ENCODE data around the gene IL23R. TPM values are rescaled to one million over a fixed set of nuclear protein-coding genes. Genes with fewer than 3 reads are reported as not detected.
"Not testable (repeated sequence)": the region's sequence is repeated elsewhere in the genome, so short reads cannot be mapped to it uniquely, and the experiment has no call there.

Gene IL23R
- total RNA-seq, 2 experiments from 2014 or later: 0.08 to 0.14 TPM

DNA sequence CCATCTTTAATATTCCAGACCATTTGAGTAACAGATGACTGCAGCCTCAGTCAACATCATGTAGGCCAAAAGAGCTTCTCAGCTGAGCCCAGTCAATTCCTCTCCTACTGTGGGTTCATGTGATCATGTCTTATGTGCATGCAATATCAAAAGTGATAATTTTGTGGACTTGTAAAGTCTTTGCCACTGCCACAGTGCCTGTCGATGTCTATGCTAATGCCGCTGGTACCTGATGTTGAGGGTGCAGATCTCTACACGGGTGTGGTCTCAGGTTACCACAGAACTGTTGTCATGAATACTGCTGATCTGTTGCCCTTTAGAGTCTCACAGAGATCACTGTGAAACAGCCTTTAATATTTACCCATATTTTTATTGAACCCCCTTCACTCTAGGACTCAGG lies 20.2 kb upstream of the IL23R start:
- no peak for DNase-seq
- peaks cover 57% of the 10 kb centered on the region for H3K4me1 Mint-ChIP-seq (ENCODE audit: low read depth)
- CTCF ChIA-PET: interaction anchor here (3.4 kb wide), 1 partner anchor 67 kb away, joined by 24 read pairs; no protein-coding TSS in a partner anchor

DNA sequence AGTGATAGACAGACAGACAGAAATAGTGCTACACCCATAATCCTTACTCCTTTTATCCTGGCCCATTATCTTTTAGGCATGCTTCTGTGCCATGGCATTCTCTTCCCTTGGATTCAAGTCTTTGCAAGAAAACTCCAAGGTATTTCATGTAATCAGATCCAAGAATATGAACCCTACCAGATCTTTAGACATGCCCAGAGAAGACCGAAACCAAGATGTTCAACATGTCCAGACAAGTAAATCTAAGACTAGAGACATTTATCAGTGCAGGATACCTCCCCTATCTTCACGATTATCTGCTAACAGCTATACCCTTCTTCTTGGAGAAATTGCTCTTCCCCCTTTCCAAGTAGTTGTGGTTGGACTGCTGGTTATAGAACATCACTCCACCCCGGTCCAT lies 19.7 kb upstream of the IL23R start:
- no peak overlapping the region for H3K4me3 Mint-ChIP-seq
- H3K36me3 Mint-ChIP-seq (ENCODE audit: low read depth): no peaks in the 10 kb centered on the region
- POLR2A ChIA-PET: interaction anchor here (0.6 to 1.0 kb wide), 2 partner anchors 67 to 373 kb away, joined by 3 read pairs; no protein-coding TSS in a partner anchor
- Histone ChIP-seq H3K36me3 (ENCODE audit: insufficient read depth, low read length) (no peaks in the 10 kb centered on the region), H3K4me3 (ENCODE audit: low read length) (no peak overlapping the region), H3K9me3 (ENCODE audit: control insufficient read depth in 1 of 2, insufficient read depth in 1 of 2, low read length in 2 of 2) (no peaks in the 10 kb centered on the region), H3K4me1 (ENCODE audit: insufficient read depth, low read length) (peaks cover 13% of the 10 kb centered on the region), H3K27me3 (ENCODE audit: control insufficient read depth in 1 of 2, insufficient read depth in 2 of 2, low read length in 2 of 2) (no peaks in the 10 kb centered on the region), H3K27ac (ENCODE audit: low read depth in 1 of 2, low read length in 2 of 2) (no peak overlapping the region)
- CTCF ChIA-PET: interaction anchor here (3.4 kb wide), 1 partner anchor 66 kb away, joined by 24 read pairs; no protein-coding TSS in a partner anchor
- intact Hi-C loops (cut with DNase I, micrococcal nuclease): loop anchor here in 1 of 2 experiments (5.0 to 10.0 kb wide), 3 partner anchors 94 to 356 kb away; partner anchors contain the start of genes SERBP1 and SLC35D1
- TF ChIP-seq, protein P1, sequence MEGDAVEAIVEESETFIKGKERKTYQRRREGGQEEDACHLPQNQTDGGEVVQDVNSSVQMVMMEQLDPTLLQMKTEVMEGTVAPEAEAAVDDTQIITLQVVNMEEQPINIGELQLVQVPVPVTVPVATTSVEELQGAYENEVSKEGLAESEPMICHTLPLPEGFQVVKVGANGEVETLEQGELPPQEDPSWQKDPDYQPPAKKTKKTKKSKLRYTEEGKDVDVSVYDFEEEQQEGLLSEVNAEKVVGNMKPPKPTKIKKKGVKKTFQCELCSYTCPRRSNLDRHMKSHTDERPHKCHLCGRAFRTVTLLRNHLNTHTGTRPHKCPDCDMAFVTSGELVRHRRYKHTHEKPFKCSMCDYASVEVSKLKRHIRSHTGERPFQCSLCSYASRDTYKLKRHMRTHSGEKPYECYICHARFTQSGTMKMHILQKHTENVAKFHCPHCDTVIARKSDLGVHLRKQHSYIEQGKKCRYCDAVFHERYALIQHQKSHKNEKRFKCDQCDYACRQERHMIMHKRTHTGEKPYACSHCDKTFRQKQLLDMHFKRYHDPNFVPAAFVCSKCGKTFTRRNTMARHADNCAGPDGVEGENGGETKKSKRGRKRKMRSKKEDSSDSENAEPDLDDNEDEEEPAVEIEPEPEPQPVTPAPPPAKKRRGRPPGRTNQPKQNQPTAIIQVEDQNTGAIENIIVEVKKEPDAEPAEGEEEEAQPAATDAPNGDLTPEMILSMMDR (IDR thresholded peaks at IDR 0.05): no peak
- DNase-seq (no peak), ATAC-seq (ENCODE audit: poor library complexity) (no peak)
- no peaks in the 10 kb centered on the region for H3K27me3 Mint-ChIP-seq
- no peaks in the 10 kb centered on the region for H3K9me3 Mint-ChIP-seq
- peaks cover 53% of the 10 kb centered on the region for H3K4me1 Mint-ChIP-seq (ENCODE audit: low read depth)
- no peak overlapping the region for H3K27ac Mint-ChIP-seq

More for the DNA sequence above, 20.2 kb upstream of the IL23R start:
- intact Hi-C loops (cut with DNase I, micrococcal nuclease): loop anchor here in 1 of 2 experiments (5.0 to 10.0 kb wide), 3 partner anchors 94 to 356 kb away; partner anchors contain the start of genes SERBP1 and SLC35D1
- Histone ChIP-seq H3K36me3 (ENCODE audit: insufficient read depth, low read length) (no peaks in the 10 kb centered on the region), H3K27me3 (ENCODE audit: control insufficient read depth in 1 of 2, insufficient read depth in 2 of 2, low read length in 2 of 2) (no peaks in the 10 kb centered on the region), H3K4me3 (ENCODE audit: low read length) (no peak overlapping the region), H3K4me1 (ENCODE audit: insufficient read depth, low read length) (peaks cover 13% of the 10 kb centered on the region), H3K9me3 (ENCODE audit: control insufficient read depth in 1 of 2, insufficient read depth in 1 of 2, low read length in 2 of 2) (no peaks in the 10 kb centered on the region), H3K27ac (ENCODE audit: low read depth in 1 of 2, low read length in 2 of 2) (no peak overlapping the region)
- H3K36me3 Mint-ChIP-seq (ENCODE audit: low read depth): no peaks in the 10 kb centered on the region
- no peak overlapping the region for H3K4me3 Mint-ChIP-seq
- H3K9me3 Mint-ChIP-seq: no peaks in the 10 kb centered on the region
- H3K27me3 Mint-ChIP-seq: no peaks in the 10 kb centered on the region
- POLR2A ChIA-PET: interaction anchor here (0.6 to 3.0 kb wide), 3 partner anchors 68 to 372 kb away, joined by 3 to 18 read pairs (median 3); partner anchors contain the start of gene SLC35D1
- H3K27ac Mint-ChIP-seq: no peak overlapping the region
- no peak for ATAC-seq (ENCODE audit: poor library complexity)
- TF ChIP-seq, protein P1 (IDR thresholded peaks at IDR 0.05): no peak

DNA sequence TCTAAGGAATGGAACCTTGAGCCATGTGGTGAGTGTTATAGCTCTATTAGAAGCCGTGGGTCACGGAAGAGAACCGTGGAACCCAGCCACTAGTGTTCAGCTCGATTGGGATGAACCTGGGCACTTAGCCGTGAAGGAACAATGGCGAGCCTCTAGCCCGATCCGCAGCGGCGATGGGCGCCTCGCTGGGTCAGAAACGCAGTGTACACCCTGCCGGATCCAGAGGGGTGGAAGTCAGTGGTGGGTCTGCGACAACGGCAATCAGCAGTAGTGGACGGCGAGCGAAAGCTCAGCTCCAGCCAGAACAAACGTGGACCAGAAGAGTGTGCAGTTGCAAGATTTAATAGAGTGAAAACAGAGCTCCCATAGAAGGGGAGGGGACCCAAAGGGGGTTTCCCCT lies 18.3 kb upstream of the IL23R start:
- ChIA-PET POLR2A (interaction anchor here (0.9 to 2.2 kb wide), 4 partner anchors 9 to 152 kb away, joined by 3 to 15 read pairs (median 10); partner anchors contain the start of gene SLC35D1), CTCF (interaction anchor here (0.9 to 3.6 kb wide), 4 partner anchors 65 to 383 kb away, joined by 3 to 22 read pairs (median 20); no protein-coding TSS in a partner anchor)
- not testable (repeated sequence) for H3K36me3 ChIP-seq (ENCODE audit: insufficient read depth, low read length); H3K36me3 Mint-ChIP-seq (ENCODE audit: low read depth); H3K9me3 ChIP-seq (ENCODE audit: control insufficient read depth in 1 of 2, insufficient read depth in 1 of 2, low read length in 2 of 2); H3K9me3 Mint-ChIP-seq; H3K27me3 Mint-ChIP-seq; H3K4me3 Mint-ChIP-seq; DNase-seq; H3K27ac Mint-ChIP-seq; ATAC-seq (ENCODE audit: poor library complexity); H3K4me3 ChIP-seq (ENCODE audit: low read length); H3K27me3 ChIP-seq (ENCODE audit: control insufficient read depth in 1 of 2, insufficient read depth in 2 of 2, low read length in 2 of 2); H3K27ac ChIP-seq (ENCODE audit: low read depth in 1 of 2, low read length in 2 of 2); H3K4me1 ChIP-seq (ENCODE audit: insufficient read depth, low read length)
- H3K4me1 Mint-ChIP-seq (ENCODE audit: low read depth): peaks cover 44% of the 10 kb centered on the region
- intact Hi-C loops (cut with DNase I, micrococcal nuclease): loop anchor here in 1 of 2 experiments (2.0 to 10.0 kb wide), 4 partner anchors 63 to 354 kb away; partner anchors contain the start of genes SERBP1 and SLC35D1
